Loucy (cell line): ENCODE results near the gene MBTD1.
A peak's percentile ranks its signal among the peaks of the same experiment; 100 is the strongest.
"Not testable (repeated sequence)": the region's sequence is repeated elsewhere in the genome, so short reads cannot be mapped to it uniquely, and the experiment has no call there.

ENCODE experiments used
- H2AFZ ChIP-seq: fragments of 200-600 bp; sonication (generic); 2 replicates; pipeline ENCODE4 v1.6.0; 2016; ENCODE audit warnings: antibody characterized with exemption, mild to moderate bottlenecking, low read length, moderate library complexity
- H3F3A ChIP-seq: fragments of 200-600 bp; 2 replicates; pipeline ENCODE4 v1.6.0; 2016; ENCODE audit warnings: antibody characterized with exemption, low read depth, mild to moderate bottlenecking
- H3K27me3 ChIP-seq: fragments of 200-600 bp; sonication (generic); 2 replicates; pipeline ENCODE4 v1.6.1; 2014; ENCODE audit warnings: low read length, mild to moderate bottlenecking; ENCODE audit not compliant: insufficient read depth, poor library complexity, severe bottlenecking
- H3K36me3 ChIP-seq: fragments of 200-600 bp; sonication (generic); 2 replicates; pipeline ENCODE4 v1.6.1; 2016; ENCODE audit warnings: low read length; ENCODE audit not compliant: insufficient read depth
- H3K4me1 ChIP-seq: fragments of 200-600 bp; sonication (generic); 2 replicates; pipeline ENCODE4 v1.5.1; 2014; ENCODE audit warnings: low read length, mild to moderate bottlenecking; ENCODE audit not compliant: insufficient read depth, poor library complexity, severe bottlenecking
- H3K4me2 ChIP-seq: fragments of 200-600 bp; sonication (generic); 2 replicates; pipeline ENCODE4 v1.6.0; 2014; ENCODE audit warnings: antibody characterized with exemption, low read length, low read depth, mild to moderate bottlenecking; ENCODE audit not compliant: poor library complexity, severe bottlenecking
- H3K4me3 ChIP-seq: fragments of 200-600 bp; sonication (generic); 2 replicates; pipeline ENCODE4 v1.5.1; 2014; ENCODE audit warnings: low read length, mild to moderate bottlenecking, mixed read lengths; ENCODE audit not compliant: poor library complexity, severe bottlenecking
- H3K79me2 ChIP-seq: fragments of 200-600 bp; sonication (generic); 2 replicates; pipeline ENCODE4 v1.6.1; 2014; ENCODE audit warnings: low read length; ENCODE audit not compliant: insufficient read depth
- H3K9ac ChIP-seq: fragments of 200-600 bp; sonication (generic); 2 replicates; pipeline ENCODE4 v1.6.0; 2014; ENCODE audit warnings: mild to moderate bottlenecking, low read depth, low read length, moderate library complexity; ENCODE audit not compliant: poor library complexity, severe bottlenecking
- H3K9me2 ChIP-seq: fragments of 200-600 bp; sonication (generic); replicated peaks from 2 replicates; pipeline ENCODE4 v1.6.1; 2016; ENCODE audit warnings: low read depth, low read length, mixed read lengths
- H3K9me3 ChIP-seq: fragments of 200-600 bp; sonication (generic); 2 replicates; pipeline ENCODE4 v1.6.1; 2014; ENCODE audit warnings: mild to moderate bottlenecking, antibody characterized with exemption, low read length, low read depth; ENCODE audit not compliant: insufficient read depth
- H4K20me1 ChIP-seq: fragments of 200-600 bp; sonication (generic); 2 replicates; pipeline ENCODE4 v1.6.0; 2014; ENCODE audit warnings: antibody characterized with exemption, low read length, mild to moderate bottlenecking; ENCODE audit not compliant: insufficient read depth, poor library complexity, severe bottlenecking
- EZH2phosphoT487 ChIP-seq: fragments of 200-600 bp; IDR thresholded peaks from 2 replicates; pipeline ENCODE4 v1.6.1; 2018; ENCODE audit warnings: antibody characterized with exemption, mild to moderate bottlenecking, moderate library complexity, borderline replicate concordance
- TF ChIP-seq, protein P1 (sequence below): fragments of 200-600 bp; sonication (generic); conservative IDR thresholded peaks from 2 replicates; pipeline ENCODE4 v1.5.1; 2014; ENCODE audit warnings: mild to moderate bottlenecking, antibody characterized with exemption, low read length

The MBTD1 gene

DNA sequence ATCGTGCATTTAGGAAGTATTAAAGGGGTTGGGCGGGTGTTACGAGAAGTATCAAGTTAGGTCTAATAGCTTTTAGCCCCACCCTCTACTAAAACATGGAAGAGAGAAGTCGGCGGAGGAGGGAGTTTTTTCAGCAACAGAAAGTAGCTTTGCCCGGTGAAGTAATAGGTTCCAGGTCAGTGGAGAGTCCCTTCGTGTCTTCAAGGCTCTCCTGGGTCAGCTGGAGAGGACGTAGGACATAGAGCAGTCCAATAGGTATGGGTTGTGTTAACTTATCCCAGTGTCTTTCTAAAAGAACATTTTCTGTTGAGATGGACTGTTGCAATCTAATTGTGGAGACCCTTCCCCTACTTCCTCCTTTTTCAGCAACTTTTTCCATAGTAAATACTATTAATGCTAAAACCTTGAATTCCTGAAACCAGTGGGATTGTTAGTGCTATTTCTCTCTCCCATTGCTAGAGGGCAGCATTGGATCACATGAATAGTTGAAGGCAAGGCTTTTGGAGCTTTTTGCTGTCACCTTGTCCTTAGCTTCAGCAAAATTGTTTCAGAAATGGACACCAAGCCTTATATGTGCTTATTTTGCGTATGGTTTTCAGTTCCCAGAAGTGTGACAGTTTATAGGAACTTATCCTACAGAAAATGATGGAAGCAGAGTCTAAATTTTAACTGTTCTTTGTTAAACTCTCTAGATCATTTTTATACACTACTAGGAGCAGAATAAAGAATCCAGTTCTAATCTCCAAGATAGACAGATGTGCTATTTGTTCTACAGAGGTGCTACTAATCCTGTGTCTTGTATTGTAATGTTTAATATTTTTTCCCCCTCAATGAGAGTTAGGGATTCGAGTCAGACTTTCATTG lies 38.9 kb upstream of the MBTD1 start:
- Histone ChIP-seq H3K27me3 (no peaks in the 10 kb centered on the region), H3K4me1 (no peaks in the 10 kb centered on the region), H3K4me3 (no peak overlapping the region), H4K20me1 (no peaks in the 10 kb centered on the region), H3K9me2 (no peaks in the 10 kb centered on the region), H3K9ac (no peak overlapping the region), H3K36me3 (peaks cover 35% of the 10 kb centered on the region; the same call in 1 of the 2 replicates), H3F3A (no peaks in the 10 kb centered on the region), H3K4me2 (no peak overlapping the region), H3K9me3 (no peaks in the 10 kb centered on the region), H3K79me2 (no peaks in the 10 kb centered on the region), H2AFZ (no peak overlapping the region)
- TF ChIP-seq EZH2phosphoT487, result no peak
- TF ChIP-seq, protein P1, sequence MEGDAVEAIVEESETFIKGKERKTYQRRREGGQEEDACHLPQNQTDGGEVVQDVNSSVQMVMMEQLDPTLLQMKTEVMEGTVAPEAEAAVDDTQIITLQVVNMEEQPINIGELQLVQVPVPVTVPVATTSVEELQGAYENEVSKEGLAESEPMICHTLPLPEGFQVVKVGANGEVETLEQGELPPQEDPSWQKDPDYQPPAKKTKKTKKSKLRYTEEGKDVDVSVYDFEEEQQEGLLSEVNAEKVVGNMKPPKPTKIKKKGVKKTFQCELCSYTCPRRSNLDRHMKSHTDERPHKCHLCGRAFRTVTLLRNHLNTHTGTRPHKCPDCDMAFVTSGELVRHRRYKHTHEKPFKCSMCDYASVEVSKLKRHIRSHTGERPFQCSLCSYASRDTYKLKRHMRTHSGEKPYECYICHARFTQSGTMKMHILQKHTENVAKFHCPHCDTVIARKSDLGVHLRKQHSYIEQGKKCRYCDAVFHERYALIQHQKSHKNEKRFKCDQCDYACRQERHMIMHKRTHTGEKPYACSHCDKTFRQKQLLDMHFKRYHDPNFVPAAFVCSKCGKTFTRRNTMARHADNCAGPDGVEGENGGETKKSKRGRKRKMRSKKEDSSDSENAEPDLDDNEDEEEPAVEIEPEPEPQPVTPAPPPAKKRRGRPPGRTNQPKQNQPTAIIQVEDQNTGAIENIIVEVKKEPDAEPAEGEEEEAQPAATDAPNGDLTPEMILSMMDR, result peak; percentile 83

DNA sequence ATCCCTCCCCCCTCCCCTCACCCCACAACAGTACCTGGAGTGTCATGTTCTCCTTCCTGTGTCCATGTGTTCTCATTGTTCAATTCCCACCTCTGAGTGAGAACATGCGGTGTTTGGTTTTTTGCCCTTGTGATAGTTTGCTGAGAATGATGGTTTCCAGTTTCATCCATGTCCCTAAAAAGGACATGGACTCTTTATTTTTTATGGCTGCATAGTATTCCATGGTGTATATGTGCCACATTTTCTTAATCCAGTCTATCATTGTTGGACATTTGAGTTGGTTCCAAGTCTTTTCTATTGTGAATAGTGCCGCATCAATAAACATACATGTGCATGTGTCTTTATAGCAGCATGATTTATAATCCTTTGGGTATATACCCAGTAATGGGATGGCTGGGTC lies 34.5 kb upstream of the MBTD1 start:
- not testable (repeated sequence) for H4K20me1 ChIP-seq, H3K79me2 ChIP-seq

DNA sequence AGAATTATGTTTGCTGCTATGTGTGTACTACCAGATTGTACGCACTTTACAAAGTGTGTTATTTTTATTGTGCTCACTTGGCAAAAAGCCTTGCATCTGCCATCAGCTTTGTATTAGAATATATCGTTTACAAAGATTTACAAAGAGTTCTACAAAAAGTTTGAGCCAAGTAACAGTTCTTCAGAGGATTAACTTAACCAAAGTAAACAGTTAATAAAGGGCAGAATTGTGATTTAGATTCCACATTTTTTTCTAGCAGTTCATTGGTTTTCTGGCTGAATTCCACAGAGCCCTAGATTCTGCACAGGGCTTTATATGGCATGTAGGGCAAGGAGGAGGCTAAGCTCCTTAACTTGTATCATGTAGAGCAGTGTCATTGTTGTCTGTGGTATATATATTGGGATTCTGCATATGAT lies 29.9 kb upstream of the MBTD1 start:
- Histone ChIP-seq H4K20me1 (no peaks in the 10 kb centered on the region), H3K79me2 (no peaks in the 10 kb centered on the region), H3K4me3 (no peak overlapping the region), H3K36me3 (peaks cover 79% of the 10 kb centered on the region), H3K4me1 (no peaks in the 10 kb centered on the region), H3K27me3 (no peaks in the 10 kb centered on the region), H3K4me2 (no peak overlapping the region), H3K9me2 (no peaks in the 10 kb centered on the region), H3F3A (no peaks in the 10 kb centered on the region), H2AFZ (no peak overlapping the region), H3K9ac (no peak overlapping the region), H3K9me3 (no peaks in the 10 kb centered on the region)
- TF ChIP-seq, protein P1, result no peak
- TF ChIP-seq EZH2phosphoT487, result no peak

More for the DNA sequence above, 34.5 kb upstream of the MBTD1 start:
- H3K9me2 ChIP-seq, H3K4me3 ChIP-seq, H3K9me3 ChIP-seq, H3K27me3 ChIP-seq, H3F3A ChIP-seq, H3K4me2 ChIP-seq, H3K4me1 ChIP-seq, H3K9ac ChIP-seq, H2AFZ ChIP-seq: not testable (repeated sequence)
- peaks cover 58% of the 10 kb centered on the region for H3K36me3 ChIP-seq

DNA sequence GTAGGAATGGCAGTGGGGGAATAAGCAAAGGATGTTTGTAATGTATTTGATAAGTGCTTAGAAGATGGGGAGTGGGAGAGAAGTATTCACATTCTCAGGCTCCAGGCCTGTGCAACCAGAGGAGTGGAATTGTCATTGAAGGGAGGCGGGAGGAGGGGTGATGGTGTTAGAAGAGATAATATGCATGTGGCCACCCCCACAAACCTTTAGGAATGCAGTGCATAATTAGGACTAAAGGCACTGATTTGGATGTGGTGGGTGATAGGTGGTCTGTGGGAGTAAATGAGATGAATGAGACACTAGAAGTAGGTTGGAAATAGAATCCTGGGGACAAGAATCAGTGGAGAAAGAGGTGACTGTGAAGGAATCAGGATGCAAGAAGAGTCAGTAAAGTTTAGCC lies 27.6 kb upstream of the MBTD1 start:
- TF ChIP-seq, protein P1, result no peak
- no peak for TF ChIP-seq EZH2phosphoT487
- Histone ChIP-seq H4K20me1 (no peaks in the 10 kb centered on the region), H3K9me2 (no peaks in the 10 kb centered on the region), H3K4me2 (no peak overlapping the region), H3K27me3 (no peaks in the 10 kb centered on the region), H2AFZ (no peak overlapping the region), H3K4me3 (no peak overlapping the region), H3K79me2 (no peaks in the 10 kb centered on the region), H3K9ac (no peak overlapping the region), H3F3A (no peaks in the 10 kb centered on the region), H3K9me3 (no peaks in the 10 kb centered on the region), H3K4me1 (no peaks in the 10 kb centered on the region), H3K36me3 (peaks cover 86% of the 10 kb centered on the region)
